IPS DF 6.9 (cell line): ENCODE results near the gene HDAC3.

ENCODE experiments used
- DNase-seq: peaks from one replicate; pipeline ENCODE4 v3.0.0-alpha.2; 2013; ENCODE audit warnings: low read depth, low spot score
- H3K27ac ChIP-seq: one replicate; pipeline ENCODE4 v1.5.1; 2013; ENCODE audit warnings: low read length, control low read depth
- H3K27me3 ChIP-seq: 2 replicates; pipeline ENCODE4 v1.6.1; 2013; ENCODE audit warnings: mild to moderate bottlenecking, low read length; ENCODE audit not compliant: control insufficient read depth, insufficient read depth
- H3K36me3 ChIP-seq: 2 replicates; pipeline ENCODE4 v1.6.1; 2013; ENCODE audit warnings: low read length; ENCODE audit not compliant: control insufficient read depth, insufficient read depth
- H3K4me1 ChIP-seq: 2 replicates; pipeline ENCODE4 v1.6.1; 2013; ENCODE audit warnings: low read length; ENCODE audit not compliant: control insufficient read depth, insufficient read depth
- H3K4me3 ChIP-seq: 2 replicates; pipeline ENCODE4 v1.5.1; 2013; ENCODE audit warnings: mild to moderate bottlenecking, low read length
- H3K9me3 ChIP-seq: 2 replicates; pipeline ENCODE4 v1.6.1; 2013; ENCODE audit warnings: low read length, inconsistent platforms; ENCODE audit not compliant: control insufficient read depth, insufficient read depth
- WGBS: extraction: QIAGEN DNeasy Blood & Tissue Kit; methylation state at CpG from one replicate; pipeline ENCODE4 v1.1.7; 2013; ENCODE audit warnings: mixed read lengths, missing lambda C conversion rate; ENCODE audit not compliant: insufficient read length, insufficient coverage; 5-methylcytosine and 5-hydroxymethylcytosine counted together

The HDAC3 gene

GRCh38 chr5:141672841-141673813 lies 36.5 kb upstream of the HDAC3 start:
- no CpG with 5 or more reads among the region's 19 CpGs for WGBS
- H3K27me3 ChIP-seq: no peaks in the 10 kb centered on the region
- H3K27ac ChIP-seq: no peak overlapping the region
- no peaks in the 10 kb centered on the region; the same call in 1 of the 2 replicates for H3K4me1 ChIP-seq
- no peaks in the 10 kb centered on the region for H3K9me3 ChIP-seq
- peaks cover 18% of the 10 kb centered on the region for H3K36me3 ChIP-seq
- DNase-seq: no peak
- H3K4me3 ChIP-seq: no peak overlapping the region

- no peak overlapping the region for H3K4me3 ChIP-seq
- WGBS: no CpG with 5 or more reads among the region's 23 CpGs
- peaks cover 18% of the 10 kb centered on the region for H3K36me3 ChIP-seq
- no peaks in the 10 kb centered on the region for H3K9me3 ChIP-seq
- H3K27ac ChIP-seq: no peak overlapping the region
- no peak for DNase-seq
- no peaks in the 10 kb centered on the region for H3K27me3 ChIP-seq
- no peaks in the 10 kb centered on the region; the same call in 1 of the 2 replicates for H3K4me1 ChIP-seq
These were observed 35.6 kb upstream of the HDAC3 start for GRCh38 chr5:141672071-141672840.

GRCh38 chr5:141669520-141669919 lies 32.9 kb upstream of the HDAC3 start:
- Histone ChIP-seq H3K27me3 (no peaks in the 10 kb centered on the region), H3K9me3 (no peaks in the 10 kb centered on the region), H3K4me3 (no peak overlapping the region), H3K4me1 (no peaks in the 10 kb centered on the region), H3K27ac (no peak overlapping the region), H3K36me3 (peaks cover 19% of the 10 kb centered on the region)
- no peak for DNase-seq
- WGBS: no CpG with 5 or more reads among the region's 4 CpGs

DNA sequence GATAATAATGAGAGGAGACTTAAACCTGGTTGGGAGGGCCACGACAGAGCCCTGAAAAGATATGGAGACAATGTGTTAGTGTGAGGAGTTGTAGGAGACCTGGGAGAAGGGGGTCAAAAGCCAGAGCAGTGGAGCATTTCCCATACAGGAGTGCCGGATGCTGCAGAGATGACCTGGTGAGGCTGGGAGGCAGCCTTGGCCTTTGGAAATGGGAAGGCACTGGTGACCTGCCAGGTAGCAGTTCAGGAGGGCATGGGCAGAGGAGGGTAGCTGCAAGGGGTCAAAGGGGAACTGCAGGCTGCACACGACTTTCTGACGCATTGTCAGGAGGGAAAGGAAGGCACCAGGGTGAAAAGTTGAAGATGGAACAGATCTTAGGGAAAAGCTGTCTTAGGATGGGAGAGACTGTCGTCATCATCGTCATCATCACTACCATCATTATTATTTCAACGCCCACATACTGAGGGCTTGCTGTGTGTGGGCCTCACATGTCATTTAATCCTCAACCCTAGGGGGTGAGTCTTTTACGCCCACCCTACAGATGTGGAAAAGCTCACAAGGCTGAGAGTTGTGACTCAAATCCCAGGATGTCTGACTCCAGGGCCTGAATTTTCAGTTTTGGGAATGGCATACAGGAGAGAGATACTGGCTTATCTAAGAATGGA lies 32.1 kb upstream of the HDAC3 start:
- Histone ChIP-seq H3K36me3 (peaks cover 21% of the 10 kb centered on the region), H3K4me1 (no peaks in the 10 kb centered on the region), H3K27me3 (no peaks in the 10 kb centered on the region), H3K4me3 (no peak overlapping the region), H3K27ac (no peak overlapping the region), H3K9me3 (no peaks in the 10 kb centered on the region)
- WGBS: no CpG with 5 or more reads among the region's 8 CpGs
- DNase-seq: no peak

GRCh38 chr5:141665995-141666940 lies 29.6 kb upstream of the HDAC3 start:
- H3K27ac ChIP-seq: no peak overlapping the region
- no peak for DNase-seq
- WGBS: no CpG with 5 or more reads among the region's 18 CpGs
- H3K4me1 ChIP-seq: no peaks in the 10 kb centered on the region
- H3K9me3 ChIP-seq: no peaks in the 10 kb centered on the region
- H3K27me3 ChIP-seq: no peaks in the 10 kb centered on the region
- H3K36me3 ChIP-seq: peaks cover 10% of the 10 kb centered on the region; the same call in 1 of the 2 replicates
- H3K4me3 ChIP-seq: no peak overlapping the region

GRCh38 chr5:141664733-141665461 lies 28.2 kb upstream of the HDAC3 start:
- no peak for DNase-seq
- H3K27me3 ChIP-seq: no peaks in the 10 kb centered on the region
- no peak overlapping the region for H3K27ac ChIP-seq
- H3K4me3 ChIP-seq: no peak overlapping the region
- no peaks in the 10 kb centered on the region for H3K9me3 ChIP-seq
- no CpG with 5 or more reads among the region's 13 CpGs for WGBS
- H3K4me1 ChIP-seq: no peaks in the 10 kb centered on the region
- peaks cover 3% of the 10 kb centered on the region; the same call in 1 of the 2 replicates for H3K36me3 ChIP-seq

GRCh38 chr5:141663506-141663905 lies 26.9 kb upstream of the HDAC3 start:
- H3K27me3 ChIP-seq: no peaks in the 10 kb centered on the region
- no peak overlapping the region for H3K27ac ChIP-seq
- H3K4me1 ChIP-seq: no peaks in the 10 kb centered on the region
- WGBS: 100% methylated on average over 1 of the region's 8 CpGs
- no peaks in the 10 kb centered on the region for H3K9me3 ChIP-seq
- no peak overlapping the region for H3K4me3 ChIP-seq
- H3K36me3 ChIP-seq: peaks cover 6% of the 10 kb centered on the region
- DNase-seq: no peak

- no CpG with 5 or more reads among the region's 17 CpGs for WGBS
- Histone ChIP-seq H3K9me3 (no peaks in the 10 kb centered on the region), H3K4me3 (no peak overlapping the region), H3K36me3 (peaks cover 12% of the 10 kb centered on the region), H3K27ac (no peak overlapping the region), H3K4me1 (no peaks in the 10 kb centered on the region), H3K27me3 (no peaks in the 10 kb centered on the region)
- no peak for DNase-seq
These were observed 25.4 kb upstream of the HDAC3 start for GRCh38 chr5:141662028-141662427.

DNA sequence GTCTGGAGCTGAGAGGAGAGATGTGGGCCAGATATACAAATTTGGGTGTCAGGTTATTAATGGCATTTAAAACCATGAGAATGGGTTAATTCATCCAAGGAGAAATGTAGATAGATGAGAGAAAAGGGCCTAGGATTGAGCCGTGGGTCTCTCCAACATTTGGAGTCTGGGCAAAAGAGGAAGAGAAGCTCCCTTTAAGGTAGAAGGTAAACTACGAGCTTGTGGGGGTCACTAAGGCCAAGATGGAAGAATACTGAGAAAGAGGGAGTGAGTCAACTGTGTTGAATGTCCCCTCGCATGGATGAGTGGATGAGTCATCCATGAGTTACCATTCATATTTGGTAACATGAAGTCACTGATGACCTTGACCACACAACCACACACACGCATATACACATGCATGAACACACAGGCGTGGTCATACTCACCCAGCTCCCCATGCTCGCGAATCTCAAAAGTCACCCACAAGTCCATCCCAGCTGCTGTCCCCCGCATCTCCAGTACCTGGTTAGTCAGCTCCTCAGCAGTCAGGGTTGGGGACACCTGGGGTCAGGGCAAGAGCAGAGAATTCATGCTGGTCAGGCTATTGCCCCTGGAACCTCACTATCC lies 21.4 kb upstream of the HDAC3 start:
- Histone ChIP-seq H3K9me3 (no peaks in the 10 kb centered on the region), H3K27me3 (no peaks in the 10 kb centered on the region), H3K36me3 (peaks cover 24% of the 10 kb centered on the region), H3K4me3 (no peak overlapping the region), H3K27ac (no peak overlapping the region), H3K4me1 (no peaks in the 10 kb centered on the region)
- DNase-seq: no peak
- no CpG with 5 or more reads among the region's 8 CpGs for WGBS
